Renal cortical epithelial cell (primary cell): ENCODE measurements around the gene IL21. TPM values are rescaled to one million over a fixed set of nuclear protein-coding genes. Genes with fewer than 3 reads are reported as not detected.
A peak's percentile ranks its signal among the peaks of the same experiment; 100 is the strongest.

ENCODE experiments used
- DNase-seq: peaks from one replicate; pipeline ENCODE4 v3.0.0-alpha.2; 2011; ENCODE audit warnings: low read depth
- total RNA-seq: library from RNA; depleted of rRNA; stranded (reverse); fragments of >200 nt; gene quantifications from 2 replicates; pipeline ENCODE4 v1.2.3, GENCODE V29; 2014

Gene IL21
- total RNA-seq, 1 donor from 2014 or later = not detected

DNA sequence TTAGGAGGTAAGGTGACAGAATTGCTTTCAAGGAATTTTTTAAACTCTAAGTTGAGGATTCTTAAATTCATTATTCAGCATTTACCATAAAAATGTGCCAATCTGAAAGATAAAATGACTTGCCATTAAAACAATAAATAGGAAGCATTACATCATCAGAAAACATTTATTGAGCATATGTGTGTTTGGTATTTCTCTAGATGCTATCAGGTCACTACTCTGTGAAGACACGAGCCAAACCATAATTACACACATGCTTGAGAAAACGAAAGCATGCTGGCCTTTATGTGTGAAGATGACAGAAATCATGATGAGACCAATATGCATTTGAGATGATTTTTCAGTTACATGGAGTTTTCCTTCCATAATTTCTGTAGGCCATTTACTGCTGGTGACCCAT, 12.3 kb upstream of the IL21 start:
- DNase-seq = no peak

DNA sequence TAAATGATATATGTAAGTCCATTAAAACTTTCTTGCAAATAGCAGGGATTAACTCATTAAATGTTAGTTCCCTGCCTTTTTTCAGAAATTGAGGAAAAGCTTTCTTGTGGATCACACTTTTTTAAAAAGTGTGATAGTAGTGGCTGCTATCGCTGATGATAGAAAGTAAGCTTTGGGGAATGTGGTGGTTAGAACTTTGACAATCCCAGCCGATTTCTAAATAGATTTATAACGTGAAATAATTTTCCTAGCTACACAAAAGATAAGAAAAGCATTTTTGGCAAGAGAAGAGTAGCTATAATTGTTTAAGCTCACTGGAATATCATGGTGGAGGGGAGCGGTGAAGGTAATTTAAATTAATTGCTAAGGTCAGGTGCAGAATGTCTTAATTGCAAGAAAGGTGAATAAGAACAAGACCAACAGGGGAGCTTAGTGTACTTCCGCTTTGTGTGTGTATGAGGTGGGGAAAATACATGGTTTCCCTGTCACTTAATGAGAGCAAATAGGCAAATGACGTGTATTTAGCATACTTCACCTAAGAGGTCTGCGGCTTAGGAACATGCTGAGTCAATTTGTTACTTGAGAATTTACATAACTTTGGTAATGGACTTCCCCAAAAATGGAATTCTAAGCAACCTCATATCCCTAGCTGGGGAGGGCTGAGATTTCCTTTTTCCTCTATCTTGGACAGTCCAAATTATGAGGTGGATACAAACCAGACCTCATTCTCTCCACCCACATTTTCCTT, 11.7 kb upstream of the IL21 start:
- no peak for DNase-seq

DNA sequence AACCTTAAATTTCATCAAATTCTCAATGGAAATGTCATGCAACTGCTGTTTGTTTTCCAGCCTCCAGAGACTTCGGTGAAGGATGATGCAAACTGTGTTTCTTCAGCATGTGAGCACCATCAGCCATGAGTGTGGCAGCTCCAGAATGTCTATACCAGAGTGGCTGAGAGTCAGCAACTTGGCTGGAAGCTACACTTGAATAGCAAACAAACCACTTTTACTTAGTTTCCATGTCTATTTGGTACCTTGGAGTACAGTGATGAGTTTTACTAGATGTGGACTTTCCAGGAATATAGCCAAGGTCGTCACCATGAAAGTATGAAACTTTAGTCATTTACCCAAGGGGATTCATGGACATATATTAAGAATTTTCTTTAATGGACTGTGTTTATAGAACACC, 4.3 kb upstream of the IL21 start:
- DNase-seq = no peak

DNA sequence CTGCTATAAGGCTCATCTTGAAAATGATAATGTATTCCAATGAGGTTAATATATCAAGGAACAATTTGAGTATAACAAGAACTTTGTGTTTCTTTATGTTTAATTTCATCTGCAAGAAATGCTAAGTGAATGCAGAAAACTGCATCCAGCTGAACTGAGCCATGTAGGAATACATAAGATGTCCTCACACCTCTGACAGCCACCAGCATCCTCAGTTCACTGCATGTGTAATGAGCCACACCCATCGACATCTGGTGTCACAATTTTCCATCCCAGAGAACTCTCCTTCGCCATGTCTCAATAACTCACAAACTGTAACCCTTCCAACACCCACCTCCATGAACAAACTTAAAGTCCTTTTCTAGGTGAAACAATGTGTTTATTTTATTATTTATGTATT, 3.3 kb upstream of the IL21 start:
- DNase-seq = no peak

DNA sequence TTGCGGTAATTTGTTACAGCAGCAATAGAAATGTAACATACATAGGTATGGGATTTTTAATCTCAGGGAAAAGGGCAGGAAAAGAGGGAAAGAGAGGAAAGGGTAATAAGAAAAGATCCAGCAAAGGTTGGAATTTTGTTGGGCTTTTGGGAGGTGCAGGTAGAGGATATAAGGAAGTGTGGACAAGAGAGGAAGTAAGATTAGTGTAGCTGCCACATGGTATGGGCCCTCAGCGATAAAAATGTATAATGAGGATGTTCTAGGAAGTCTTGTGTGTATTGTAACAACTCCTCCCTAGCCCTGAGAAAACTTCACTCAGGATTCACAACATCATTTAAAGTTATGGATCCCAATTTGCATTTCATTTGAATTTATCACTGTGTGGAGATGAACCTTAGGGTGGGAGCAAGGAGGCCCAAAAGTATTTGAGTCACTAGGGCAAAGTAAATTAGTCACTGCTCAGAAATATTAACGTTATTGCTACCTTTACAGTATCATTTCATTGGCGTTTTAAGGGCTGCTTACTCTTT, 2.8 kb upstream of the IL21 start:
- no peak for DNase-seq

DNA sequence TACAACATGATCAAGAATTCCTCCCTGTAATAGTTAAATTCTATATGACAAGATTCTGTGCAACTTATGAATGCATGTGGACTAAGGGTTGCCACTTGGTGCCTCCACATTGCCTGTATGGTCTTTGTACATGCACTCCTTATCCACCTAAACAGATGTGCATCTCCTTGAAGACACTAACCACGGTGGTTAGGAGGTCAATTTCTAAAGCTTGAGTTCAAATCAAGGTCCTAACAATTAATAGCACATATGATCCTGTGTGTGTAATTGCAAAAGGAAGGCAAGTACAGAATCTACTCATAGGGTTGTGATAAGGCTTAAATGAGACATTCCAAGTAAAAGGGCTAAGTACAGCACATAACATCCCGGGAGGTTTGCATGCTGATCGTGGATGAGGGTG, 1.5 kb upstream of the IL21 start:
- no peak for DNase-seq

DNA sequence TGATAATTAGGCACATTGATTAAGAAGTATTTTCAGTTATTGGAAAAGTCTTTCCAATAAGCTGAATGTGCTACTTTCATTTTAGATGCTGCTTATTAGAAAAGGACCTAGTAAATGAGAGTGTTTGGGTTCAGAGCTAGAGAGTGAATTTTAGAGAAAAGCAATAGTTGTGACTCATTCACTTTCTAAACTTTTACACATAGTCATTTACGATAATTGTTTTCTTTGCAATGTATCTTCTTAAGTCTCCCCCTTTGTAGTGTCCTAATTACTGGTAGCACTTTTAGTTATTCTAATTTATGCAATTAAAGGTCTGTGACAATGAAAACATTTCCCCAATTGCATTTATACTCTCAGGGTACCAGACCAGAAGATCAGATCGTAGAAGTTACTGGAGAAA, 1.3 kb downstream of the IL21 start:
- no peak for DNase-seq

DNA sequence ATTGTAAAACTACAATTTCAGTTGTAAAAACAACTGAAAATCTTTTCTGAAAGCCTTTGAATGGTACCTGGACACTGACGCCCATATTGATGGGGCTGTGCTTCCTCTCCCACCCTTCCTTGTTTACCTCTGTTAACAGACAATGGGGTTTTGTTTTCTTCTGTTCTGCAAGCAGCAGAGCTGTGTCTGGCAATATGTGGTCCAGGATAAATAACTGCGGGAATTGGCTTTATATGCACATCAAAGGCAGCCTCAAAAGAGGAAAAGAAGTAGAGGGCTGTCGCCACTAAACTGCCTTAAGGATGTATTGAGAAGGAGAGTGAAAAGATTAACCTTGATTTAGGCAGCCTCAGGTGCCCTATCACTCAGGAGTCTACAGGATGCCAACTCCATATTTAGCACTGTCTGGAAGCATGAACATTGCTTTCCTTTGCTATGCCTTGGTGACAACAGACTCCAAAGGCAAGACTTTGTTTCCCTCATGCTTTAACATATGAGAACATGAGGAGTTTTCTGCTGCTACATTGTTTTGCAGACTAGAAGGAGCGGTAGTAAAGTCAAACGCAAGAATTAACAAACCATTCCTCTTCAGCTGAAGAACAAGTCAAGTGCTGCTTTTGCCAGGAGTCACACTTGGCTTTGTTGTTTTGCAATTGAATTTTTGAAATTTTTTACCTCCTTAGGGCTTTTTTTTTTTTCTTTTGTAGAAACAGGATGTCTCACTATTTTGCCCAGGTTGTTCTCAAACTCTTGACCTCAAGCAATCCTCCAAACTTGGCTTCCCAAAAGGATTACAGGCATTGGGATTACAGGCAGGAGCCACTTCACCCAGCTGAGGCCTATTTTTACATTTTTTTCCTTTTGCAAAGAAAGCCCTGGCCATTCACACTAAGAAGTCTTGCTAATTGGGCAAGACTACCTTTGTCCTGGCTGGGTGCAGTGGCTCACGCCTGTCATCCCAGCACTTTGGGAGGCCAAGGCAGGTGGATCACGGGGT, 3.0 kb downstream of the IL21 start:
- peak; percentile 30 for DNase-seq

DNA sequence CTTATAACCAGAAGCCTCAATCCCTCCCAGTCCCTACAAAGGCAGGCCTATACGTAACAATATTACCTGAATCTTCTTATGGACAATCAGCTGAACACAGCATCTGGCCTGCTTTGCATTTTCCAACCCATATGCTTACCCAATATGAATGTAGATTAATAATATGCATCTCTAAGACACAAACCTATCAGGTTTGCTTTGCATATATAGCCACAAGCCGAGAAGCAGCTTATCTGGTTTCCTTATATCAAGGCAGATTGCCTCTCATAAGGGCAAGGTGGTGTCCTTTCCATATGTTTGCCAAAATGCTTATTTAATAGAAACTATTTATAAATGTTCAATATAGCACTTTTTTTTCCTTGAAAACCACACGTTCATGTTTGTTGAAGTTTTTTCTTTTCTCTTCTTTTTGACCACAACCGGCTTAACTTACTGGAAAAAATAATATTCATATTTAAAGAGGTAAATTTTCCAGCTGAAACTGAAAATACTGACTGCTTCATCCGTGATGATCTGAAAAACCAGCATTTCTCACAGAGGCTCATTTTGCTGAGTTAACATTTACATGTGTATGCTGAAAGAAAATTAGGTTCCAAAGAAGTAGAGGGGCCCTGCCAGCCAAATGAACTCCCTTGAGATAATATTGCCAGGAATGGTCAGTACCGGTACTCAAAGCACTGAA, 3.8 kb downstream of the IL21 start:
- DNase-seq = no peak

DNA sequence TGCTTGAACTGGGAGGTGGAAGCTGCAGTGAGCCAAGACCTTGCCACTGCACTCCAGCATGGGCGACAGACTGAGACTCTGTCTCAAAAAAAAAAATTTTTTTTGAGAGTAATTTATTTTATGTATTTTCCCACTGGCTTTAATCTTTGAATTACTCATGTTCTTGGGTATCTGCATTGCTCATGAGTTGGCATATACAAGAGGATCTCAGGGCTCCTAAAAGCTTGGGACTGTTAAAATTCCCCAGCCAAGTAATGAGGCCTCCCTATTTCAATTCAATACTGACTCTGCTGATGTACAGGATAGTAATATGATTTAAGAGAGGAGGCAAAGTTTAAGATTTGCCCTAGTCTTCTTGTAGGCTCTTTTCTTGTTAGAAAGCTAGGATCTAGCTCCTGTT, 6.2 kb downstream of the IL21 start:
- no peak for DNase-seq

DNA sequence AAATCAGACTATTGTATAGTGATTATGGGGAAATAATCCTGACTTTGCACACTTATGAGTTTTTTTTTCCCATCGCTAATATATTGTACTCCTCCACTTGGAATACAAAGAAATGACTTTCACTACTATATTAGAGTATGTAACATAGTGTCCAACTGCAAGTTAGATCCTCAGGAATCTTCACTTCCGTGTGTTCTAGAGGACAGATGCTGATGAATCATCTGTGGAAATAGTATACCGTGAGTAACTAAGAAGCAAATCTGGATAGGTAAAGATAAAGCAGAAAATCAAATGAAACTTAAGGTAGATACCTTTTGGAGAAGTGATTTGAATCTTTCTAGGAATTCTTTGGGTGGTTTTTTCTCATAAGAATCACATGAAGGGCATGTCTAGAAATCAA, 8.3 kb downstream of the IL21 start:
- DNase-seq = peak; percentile 19

DNA sequence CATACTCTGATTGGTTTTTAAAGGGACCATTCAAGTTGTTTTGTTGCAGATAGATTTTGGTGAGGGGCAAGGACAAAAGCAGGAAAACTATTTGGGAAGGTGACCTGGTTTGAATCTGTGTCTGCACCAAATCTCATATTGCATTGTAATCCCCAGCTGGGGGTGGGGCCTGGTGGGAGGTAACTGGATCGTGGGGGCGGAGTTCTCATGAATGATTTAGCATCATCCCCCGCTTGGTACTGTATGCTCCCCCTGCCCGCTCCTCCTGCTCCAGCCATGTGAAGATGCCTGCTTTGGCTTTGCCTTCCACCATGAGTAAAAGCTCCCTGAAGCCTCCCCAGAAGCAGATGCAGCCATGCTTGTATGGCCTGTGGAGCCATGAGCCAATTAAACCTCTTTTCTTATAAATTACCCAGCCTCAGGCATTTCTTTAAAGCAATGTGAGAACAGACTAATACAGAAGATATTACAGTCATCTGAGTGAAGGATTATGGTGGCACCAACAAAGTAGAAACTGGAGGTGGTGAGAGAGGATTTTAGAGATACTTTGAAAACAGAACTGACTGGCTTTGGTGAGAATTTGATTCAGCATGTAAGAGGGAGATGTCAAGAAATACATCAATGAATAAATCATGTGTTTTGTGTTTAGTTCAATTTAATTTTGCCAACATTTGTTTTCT, 14.4 kb downstream of the IL21 start:
- no peak for DNase-seq

DNA sequence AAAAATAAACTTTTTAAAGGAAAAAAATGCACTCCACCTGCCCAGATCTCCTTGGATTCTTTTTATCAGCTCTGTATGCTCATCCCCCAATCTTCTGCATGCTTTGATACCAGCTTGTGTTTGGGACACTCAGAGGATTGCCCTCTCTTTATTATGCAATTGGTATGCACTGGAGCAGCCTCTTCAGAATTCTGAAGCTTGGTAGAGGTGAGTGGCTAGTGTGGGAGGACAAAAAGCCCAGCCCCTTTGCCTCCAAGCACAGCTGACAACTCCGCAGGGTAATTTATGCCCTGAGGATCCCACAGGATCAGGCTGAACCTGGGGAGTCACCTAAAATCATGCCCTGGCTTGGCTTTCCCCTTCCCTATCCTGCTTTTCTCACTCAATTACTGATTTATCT, 16.7 kb downstream of the IL21 start:
- no peak for DNase-seq

DNA sequence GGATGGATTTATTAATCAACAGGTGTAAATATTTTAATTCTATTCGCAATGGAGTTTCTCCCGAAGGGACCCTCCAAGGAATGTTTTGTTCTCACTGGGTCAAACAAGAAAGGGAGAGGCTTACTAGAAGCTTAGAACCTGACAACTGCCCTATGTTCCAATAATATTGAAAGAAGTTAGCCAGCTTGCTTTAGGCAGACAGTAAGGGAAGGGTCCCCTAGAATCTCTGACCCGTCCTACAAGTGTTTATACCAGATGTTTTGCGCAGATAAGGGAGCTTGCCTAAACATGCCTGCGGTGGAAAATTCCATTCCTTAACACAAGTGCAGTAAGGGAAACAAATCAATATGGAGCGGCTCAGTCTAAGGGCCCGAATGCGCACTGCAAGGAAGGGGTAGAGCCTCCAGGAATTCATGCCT, 17.7 kb downstream of the IL21 start:
- DNase-seq = no peak

DNA sequence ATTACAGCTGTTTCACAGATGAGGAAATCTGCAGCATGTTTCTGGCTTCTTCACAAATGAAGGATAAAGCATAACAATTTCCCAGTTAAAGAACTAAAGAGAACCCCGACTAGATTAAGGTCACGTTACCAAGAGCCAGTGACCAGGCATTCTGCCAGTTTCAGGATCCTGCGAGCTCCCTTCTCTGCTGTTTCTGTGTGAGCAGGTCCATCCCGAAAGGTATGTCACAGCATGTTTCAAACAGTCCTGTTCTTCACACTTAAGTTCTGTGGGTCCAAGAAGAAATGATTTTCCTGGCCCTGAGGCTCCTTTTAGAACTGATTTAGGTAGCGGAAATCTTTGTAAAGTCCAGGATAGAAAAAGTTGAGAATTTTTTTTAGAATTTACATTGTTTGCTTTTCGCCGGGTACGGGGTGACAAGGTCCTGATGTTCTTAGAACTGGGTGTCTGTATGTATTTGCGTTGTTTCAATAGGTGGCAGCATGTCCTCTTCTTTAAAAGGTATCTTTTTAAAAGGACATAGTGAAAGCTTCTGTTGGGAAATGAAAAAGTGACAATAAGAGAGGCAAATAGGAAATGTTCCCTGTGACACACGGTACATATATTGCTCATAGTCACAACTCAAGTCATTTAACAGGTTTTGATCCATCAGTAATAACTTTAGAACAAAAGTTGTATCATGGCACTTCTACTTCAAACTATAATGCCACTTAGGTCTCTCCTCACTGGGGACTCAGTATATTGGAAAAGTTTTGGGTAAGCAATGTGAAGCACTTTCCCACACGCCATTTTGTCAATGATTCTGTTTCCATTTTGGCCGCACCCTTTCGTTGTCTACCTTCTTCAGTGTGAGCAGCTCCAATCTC, 18.4 kb downstream of the IL21 start:
- DNase-seq = peak; percentile 70

DNA sequence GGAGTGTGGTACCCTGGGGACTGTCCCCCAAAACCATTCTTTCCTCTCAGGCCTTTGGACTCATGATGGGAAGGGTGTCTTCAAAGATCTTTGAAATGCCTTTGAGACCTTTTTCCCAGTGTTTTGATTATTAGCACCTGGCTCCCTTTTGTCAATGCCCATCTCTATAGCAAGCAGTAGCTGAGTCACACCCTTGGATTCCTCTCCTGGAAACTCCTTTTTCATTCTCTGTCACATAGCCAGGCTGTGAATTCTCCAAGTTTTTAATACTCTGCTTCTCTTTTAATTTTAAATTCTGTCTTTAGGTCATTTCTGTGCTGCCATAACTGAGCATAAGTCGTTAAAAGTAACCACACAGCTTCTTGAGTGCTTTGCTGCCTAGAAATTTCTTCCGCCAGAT, 29.7 kb downstream of the IL21 start:
- DNase-seq = no peak

DNA sequence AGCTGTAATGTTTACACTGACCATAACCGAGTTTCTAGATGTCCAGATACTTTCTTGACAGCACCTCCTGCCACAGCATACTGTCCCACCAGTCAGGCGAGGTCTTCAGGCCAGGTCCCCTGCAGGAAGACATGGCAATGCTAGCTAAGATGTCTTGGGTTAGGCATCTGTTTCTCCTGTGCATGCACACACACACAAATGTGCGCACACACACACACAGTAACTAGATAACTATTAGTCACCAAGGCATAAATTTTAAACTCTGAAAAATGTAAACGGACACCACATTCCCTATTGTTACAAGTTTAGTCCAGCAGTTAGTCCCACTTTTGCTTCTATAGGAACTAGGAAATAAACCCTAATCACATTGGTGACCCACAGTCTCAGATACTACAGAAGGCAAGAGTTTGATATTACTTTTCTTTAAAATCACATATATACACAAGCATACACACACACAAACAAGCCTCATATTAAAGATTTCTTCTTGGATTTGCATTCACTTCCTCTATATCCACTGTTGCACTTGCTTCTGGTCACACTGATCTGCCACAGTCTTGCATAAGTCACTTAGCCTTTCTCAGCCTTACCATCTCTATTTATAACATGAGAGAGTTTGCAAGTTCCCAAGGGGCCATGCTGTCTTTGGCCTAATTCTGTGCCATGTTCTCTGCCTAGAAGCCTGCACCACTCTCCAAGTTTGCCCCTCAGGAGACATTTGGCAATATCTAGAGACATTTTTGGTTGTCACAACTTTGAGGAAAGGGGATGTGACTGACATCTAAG, 32.2 kb downstream of the IL21 start:
- no peak for DNase-seq

DNA sequence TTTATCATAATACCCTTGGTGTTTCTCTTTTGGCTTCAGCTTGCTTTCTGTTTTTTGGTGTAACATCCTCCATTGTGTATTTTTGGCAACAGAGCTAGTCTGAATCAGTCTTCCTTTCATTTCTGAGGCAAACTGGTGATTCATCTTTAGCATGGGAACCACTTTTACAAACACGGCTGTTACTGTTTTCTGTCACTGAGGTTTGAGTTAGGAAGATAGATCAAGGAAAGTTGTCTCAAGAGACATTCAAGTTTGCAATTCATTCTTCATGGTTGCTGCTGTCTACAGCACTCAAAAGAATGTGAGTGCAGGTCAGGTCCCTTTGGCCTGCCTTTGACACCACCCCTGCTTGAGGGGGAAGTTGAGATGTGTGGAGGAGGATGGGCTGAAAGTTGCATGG, 36.3 kb downstream of the IL21 start:
- peak; percentile 76 for DNase-seq

DNA sequence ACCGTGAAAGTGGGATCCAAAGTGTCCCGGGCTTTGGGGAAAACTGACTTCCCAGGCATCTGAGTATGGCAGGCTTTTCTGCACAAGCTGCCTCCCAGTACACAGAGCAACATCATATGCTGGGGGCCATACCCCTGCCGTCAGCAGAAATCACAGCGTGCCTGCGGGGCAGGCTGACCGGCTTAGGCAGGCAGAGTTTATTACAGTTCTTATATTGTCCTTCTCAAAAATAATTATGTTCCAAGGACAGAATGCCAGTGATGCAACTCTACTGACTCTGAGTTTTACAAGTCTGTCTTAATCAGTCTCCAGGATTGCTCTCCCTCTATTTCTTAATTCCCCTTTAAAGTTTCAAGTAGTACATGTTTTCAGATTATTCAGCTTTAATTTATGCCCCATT, 37.0 kb downstream of the IL21 start:
- peak; percentile 11 for DNase-seq
